Cortex of kidney (tissue), 1 donor: ENCODE measurements around the gene SFRP2.

Source experiments
- DNase-seq: peaks from one replicate; lab custom pipeline; 2025; lab: John Stamatoyannopoulos, UW

The SFRP2 gene

DNA sequence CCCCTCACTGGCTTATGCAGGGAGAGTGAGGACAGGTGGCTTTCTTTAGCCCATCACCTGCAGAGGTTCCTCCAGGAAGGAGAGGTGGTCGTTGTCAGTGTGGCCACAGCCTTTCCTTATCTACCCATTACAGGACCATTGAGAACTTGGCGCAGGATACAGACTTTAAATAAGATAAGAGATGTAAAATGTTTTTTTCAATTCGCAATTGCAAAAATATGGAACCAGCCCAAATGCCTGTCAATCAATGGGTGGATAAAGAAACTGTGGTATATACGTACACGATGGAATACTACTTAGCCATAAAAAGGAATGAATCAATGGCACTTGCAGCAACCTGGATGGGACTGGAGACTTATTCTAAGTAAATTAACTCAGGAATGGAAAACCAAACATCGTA is 22.1 kb downstream of the SFRP2 start:
- DNase-seq = no peak

DNA sequence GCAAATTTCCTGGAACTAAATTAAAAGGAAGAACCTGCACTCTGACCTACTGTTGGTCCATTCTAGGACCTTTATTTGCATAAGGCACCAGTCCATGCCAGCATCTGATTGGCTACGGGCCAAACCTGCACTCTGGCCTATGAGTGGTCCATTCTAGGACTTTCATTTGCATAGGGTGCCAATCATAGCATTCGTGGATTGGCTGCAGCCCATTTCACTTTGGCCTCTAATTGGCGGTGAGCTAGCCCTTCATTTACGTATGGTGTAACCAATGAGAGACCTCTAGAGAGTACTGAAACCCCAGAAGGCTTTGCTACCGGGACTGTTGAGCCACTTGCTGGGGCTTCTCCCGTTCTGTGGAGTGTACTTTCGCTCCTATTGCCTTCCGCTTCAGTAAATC is 23.0 kb downstream of the SFRP2 start:
- no peak for DNase-seq

DNA sequence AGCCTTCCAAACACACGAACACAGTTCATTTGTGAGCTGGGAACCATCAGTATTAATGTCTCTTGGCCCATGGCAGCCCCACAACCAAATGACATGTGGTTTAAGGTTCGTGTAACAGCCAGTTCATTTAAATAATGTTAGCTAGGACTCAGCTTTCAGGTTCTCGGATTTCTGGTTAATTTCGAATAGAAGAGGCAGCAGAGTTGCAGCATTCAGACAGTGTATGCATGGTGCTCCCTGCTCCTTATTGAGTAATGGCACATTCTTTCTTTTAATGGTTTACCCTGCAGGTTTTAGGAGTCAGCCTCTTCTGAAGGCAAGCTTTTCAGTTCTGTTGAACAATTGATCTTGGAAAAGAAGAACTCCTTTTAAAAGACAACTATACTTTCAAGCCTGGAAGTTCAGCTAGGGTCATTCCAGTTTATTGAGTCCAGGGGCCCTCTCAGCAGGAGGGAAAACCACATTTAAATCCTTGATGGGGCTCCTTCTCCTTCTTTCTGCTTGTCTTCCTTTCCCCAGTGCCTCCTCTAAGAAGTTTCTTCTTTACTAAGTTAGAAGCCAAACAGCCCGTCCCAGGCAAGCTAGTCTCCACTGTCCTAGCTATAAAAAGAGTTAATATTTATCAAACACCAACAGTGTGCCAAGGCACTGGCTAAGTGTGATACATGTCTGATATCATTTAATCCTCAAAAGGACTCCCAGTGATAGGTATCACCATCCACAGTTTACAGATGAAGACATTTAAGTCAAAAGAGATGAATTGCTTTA is 24.1 kb downstream of the SFRP2 start:
- DNase-seq = no peak

GRCh38 chr4:153763404-153763803 is 25.5 kb downstream of the SFRP2 start:
- DNase-seq = no peak

GRCh38 chr4:153759407-153760316 is 29.2 kb downstream of the SFRP2 start, which contains the start of gene RNF175:
Gene RNF175 (minus strand): TSS chr4:153760024. CDS start chr4:153759862, 162 bp downstream.
- DNase-seq = no peak

- no peak for DNase-seq
These were observed 30.0 kb downstream of the SFRP2 start for GRCh38 chr4:153758688-153759406.

- DNase-seq = no peak
These were observed 30.7 kb downstream of the SFRP2 start for GRCh38 chr4:153758136-153758535.

GRCh38 chr4:153757407-153757806 is 31.5 kb downstream of the SFRP2 start:
- DNase-seq = no peak

DNA sequence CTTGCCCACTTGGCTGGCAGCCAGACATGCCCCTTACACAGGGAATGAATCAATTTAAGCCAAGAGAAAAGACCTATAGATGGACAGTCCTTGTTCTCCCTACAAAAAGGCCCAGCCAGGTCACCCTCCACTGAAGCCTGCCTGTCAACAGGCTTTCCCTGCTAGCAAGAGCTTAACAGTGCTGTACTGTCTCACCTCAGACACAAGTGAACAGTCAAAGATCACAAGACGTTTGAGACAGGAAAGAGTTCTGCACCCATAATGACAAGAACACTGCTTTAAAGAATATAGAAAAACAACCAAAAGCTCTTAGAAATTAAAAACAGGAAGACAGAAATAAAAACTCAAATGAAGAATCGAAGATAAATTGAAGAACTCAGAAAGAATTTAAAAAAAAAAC is 33.7 kb downstream of the SFRP2 start:
- DNase-seq = no peak

GRCh38 chr4:153750197-153750817 is 38.6 kb downstream of the SFRP2 start:
- no peak for DNase-seq

- DNase-seq = no peak
These were observed 40.5 kb downstream of the SFRP2 start for GRCh38 chr4:153748378-153748777.

- no peak for DNase-seq
These were observed 41.4 kb downstream of the SFRP2 start for GRCh38 chr4:153747406-153747955.

- no peak for DNase-seq
These were observed 43.2 kb downstream of the SFRP2 start for GRCh38 chr4:153745651-153746050.

DNA sequence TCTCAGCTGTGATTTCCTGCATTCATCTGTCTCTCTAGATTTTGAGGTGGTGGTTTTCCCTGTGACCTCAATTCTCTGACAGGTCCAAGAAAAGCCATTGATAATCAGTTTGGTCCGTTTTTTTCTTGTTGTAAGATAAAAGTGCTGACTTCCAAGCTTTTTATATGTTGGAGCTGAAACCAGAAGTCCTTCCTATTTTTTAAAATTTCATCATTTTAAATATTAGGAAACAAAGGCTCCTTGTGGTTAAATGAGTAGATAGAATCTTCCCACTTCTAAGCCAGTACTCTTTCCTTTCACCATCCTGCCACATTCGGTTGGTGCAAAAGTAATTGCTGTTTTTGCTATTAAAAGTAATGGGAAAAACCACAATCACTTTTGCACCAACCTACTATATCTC is 47.3 kb downstream of the SFRP2 start:
- no peak for DNase-seq

GRCh38 chr4:153735906-153736461 is 52.9 kb downstream of the SFRP2 start:
- DNase-seq = no peak

- no peak for DNase-seq
These were observed 55.0 kb downstream of the SFRP2 start for GRCh38 chr4:153733751-153734448.

- DNase-seq = no peak
These were observed 57.6 kb downstream of the SFRP2 start for GRCh38 chr4:153731239-153731638.
